Large intestine (tissue), 3 donors: ENCODE measurements around the gene PROX1. TPM values are rescaled to one million over a fixed set of nuclear protein-coding genes. Genes with fewer than 3 reads are reported as not detected.

ENCODE experiments used
- DNase-seq, 2 donors: peaks; one replicate each; pipeline versions ENCODE4 v3.0.0 to v3.0.0-alpha.2; 2013
- H3K27ac ChIP-seq: one replicate; pipeline ENCODE4 v1.5.1; 2013; ENCODE audit warnings: low read length
- H3K27me3 ChIP-seq: 2 replicates; pipeline ENCODE4 v1.6.1; 2013; ENCODE audit warnings: low read length; ENCODE audit not compliant: control insufficient read depth, insufficient read depth
- H3K36me3 ChIP-seq: 2 replicates; pipeline ENCODE4 v1.6.1; 2013; ENCODE audit warnings: low read length; ENCODE audit not compliant: control insufficient read depth, insufficient read depth
- H3K4me1 ChIP-seq: one replicate; pipeline ENCODE4 v1.6.1; 2013; ENCODE audit warnings: low read length; ENCODE audit not compliant: control insufficient read depth, insufficient read depth
- H3K4me3 ChIP-seq: one replicate; pipeline ENCODE4 v1.5.1; 2013; ENCODE audit warnings: low read length
- H3K9me3 ChIP-seq: one replicate; pipeline ENCODE4 v1.6.1; 2013; ENCODE audit warnings: mild to moderate bottlenecking, low read depth, low read length, moderate library complexity; ENCODE audit not compliant: control insufficient read depth
- WGBS: methylation state at CpG from one replicate; pipeline ENCODE4 v1.1.5; 2013; ENCODE audit warnings: low lambda C conversion rate; ENCODE audit not compliant: insufficient coverage; 5-methylcytosine and 5-hydroxymethylcytosine counted together
- polyA plus RNA-seq: library from polyadenylated mRNA; unstranded; fragments of 120-200 nt; gene quantifications from one replicate; pipeline ENCODE4 v1.2.1, GENCODE V29; 2013

PROX1 gene
- polyA plus RNA-seq, 1 donor: 7.8 TPM

- Histone ChIP-seq H3K4me3 (no peak overlapping the region), H3K4me1 (no peaks in the 10 kb centered on the region), H3K27ac (no peak overlapping the region), H3K27me3 (no peaks in the 10 kb centered on the region), H3K9me3 (no peaks in the 10 kb centered on the region), H3K36me3 (no peaks in the 10 kb centered on the region)
- DNase-seq: no peak
- WGBS: 89% methylated on average over 8 of the region's 14 CpGs
Measured at GRCh38 chr1:214009423-214010196, 21.8 kb downstream of the PROX1 start.

- no peak for DNase-seq
- WGBS: no CpG with 5 or more reads among the region's 1 CpG
- H3K4me3 ChIP-seq: no peak overlapping the region
- H3K9me3 ChIP-seq: no peaks in the 10 kb centered on the region
- no peaks in the 10 kb centered on the region for H3K27me3 ChIP-seq
- no peaks in the 10 kb centered on the region for H3K4me1 ChIP-seq
- H3K36me3 ChIP-seq: no peaks in the 10 kb centered on the region
- H3K27ac ChIP-seq: no peak overlapping the region
Measured at GRCh38 chr1:214010197-214010573, 22.4 kb downstream of the PROX1 start.

DNA sequence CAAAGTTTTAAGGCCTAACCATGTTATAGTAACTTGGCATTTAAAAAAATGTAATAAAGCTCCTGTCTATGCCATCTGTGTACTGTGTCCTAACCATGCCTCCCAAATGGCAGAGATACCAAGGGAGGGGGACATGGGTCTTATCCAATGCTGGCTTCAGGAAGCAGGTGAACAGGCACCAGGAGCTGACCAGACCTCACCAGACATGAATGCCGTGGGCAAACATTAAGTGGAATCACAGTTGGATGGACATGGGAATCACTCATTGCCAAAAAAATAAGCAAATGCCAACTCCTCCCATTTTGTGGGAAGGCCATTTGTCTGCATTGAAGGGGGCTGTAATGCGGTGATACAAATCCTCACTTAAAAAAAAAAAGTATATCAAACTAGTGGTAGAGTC is 22.9 kb downstream of the PROX1 start:
- no CpG with 5 or more reads among the region's 2 CpGs for WGBS
- H3K27ac ChIP-seq: no peak overlapping the region
- no peak overlapping the region for H3K4me3 ChIP-seq

DNA sequence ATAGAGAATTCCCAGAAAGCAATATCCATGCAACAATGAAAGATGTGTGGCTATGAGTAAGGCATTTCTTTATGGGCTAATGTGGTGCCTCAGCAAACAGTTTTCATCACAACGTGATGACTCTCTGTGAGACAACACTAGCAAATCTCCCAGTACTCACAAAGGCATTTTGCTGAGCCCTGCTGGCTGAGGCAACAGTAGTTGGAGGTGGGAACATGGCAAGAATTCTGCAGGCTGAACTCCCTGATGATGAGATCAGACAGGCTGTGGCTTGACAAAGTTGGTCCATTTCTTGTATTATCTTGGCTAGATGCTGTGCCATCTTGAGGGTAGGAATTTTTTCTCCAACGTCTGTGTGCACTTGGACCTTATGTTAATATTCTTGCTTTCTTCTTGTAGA is 24.6 kb downstream of the PROX1 start:
- H3K27ac ChIP-seq: no peak overlapping the region
- DNase-seq: no peak
- no peaks in the 10 kb centered on the region for H3K36me3 ChIP-seq
- H3K9me3 ChIP-seq: no peaks in the 10 kb centered on the region
- H3K4me3 ChIP-seq: no peak overlapping the region
- no peaks in the 10 kb centered on the region for H3K4me1 ChIP-seq
- no peaks in the 10 kb centered on the region for H3K27me3 ChIP-seq
- WGBS: no CpG with 5 or more reads among the region's 2 CpGs

More for the DNA sequence above, 22.9 kb downstream of the PROX1 start:
- no peak for DNase-seq
- H3K9me3 ChIP-seq: no peaks in the 10 kb centered on the region
- H3K36me3 ChIP-seq: no peaks in the 10 kb centered on the region
- no peaks in the 10 kb centered on the region for H3K27me3 ChIP-seq
- H3K4me1 ChIP-seq: no peaks in the 10 kb centered on the region

DNA sequence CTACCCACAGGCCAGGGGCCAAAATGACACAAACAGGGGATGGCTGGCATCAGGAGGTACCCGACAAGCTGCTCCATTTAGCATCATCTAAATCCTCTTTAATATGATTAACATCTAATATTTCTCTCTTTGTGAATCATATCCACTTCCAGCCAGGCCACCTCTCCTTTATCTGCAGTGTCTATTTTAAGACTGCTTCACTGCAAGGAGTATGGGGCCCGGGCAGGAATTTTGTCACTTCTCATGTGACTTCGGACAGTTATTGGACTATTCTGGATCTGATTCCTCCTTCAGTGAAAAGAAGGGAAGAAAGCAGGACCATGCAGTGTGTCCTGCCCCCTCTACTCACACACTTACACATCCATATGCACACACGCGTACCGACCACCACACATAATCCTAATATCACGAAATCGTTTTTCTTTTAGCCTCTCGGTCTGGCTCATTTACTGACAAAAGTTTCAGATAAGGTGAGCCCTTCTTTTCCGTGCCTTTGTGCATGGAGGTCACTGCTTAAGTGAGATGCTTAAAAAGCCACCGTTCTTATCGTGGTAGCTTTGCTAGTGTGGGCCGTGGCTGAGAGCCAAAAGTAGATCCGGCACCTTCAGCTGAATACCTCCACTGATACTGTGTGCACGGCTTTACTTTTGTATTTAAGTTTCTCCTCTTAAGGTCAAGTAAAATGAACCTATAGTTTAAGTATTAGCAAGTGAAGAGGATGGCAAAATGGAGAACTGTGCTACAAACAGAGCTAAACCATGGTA is 26.0 kb downstream of the PROX1 start:
- Histone ChIP-seq H3K9me3 (no peaks in the 10 kb centered on the region), H3K4me3 (no peak overlapping the region), H3K4me1 (no peaks in the 10 kb centered on the region), H3K27me3 (no peaks in the 10 kb centered on the region), H3K36me3 (no peaks in the 10 kb centered on the region), H3K27ac (no peak overlapping the region)
- 100% methylated on average over 1 of the region's 15 CpGs for WGBS
- DNase-seq: no peak

GRCh38 chr1:214014730-214015129 is 27.0 kb downstream of the PROX1 start:
- H3K9me3 ChIP-seq: no peaks in the 10 kb centered on the region
- H3K4me3 ChIP-seq: no peak overlapping the region
- no peak for DNase-seq
- H3K27me3 ChIP-seq: no peaks in the 10 kb centered on the region
- 100% methylated on average over 1 of the region's 4 CpGs for WGBS
- no peak overlapping the region for H3K27ac ChIP-seq
- no peaks in the 10 kb centered on the region for H3K4me1 ChIP-seq
- H3K36me3 ChIP-seq: no peaks in the 10 kb centered on the region

GRCh38 chr1:214017191-214017982 is 29.6 kb downstream of the PROX1 start:
- WGBS: no CpG with 5 or more reads among the region's 11 CpGs
- H3K4me3 ChIP-seq: no peak overlapping the region
- no peaks in the 10 kb centered on the region for H3K27me3 ChIP-seq

GRCh38 chr1:214018386-214019268 is 30.9 kb downstream of the PROX1 start:
- Histone ChIP-seq H3K27me3 (no peaks in the 10 kb centered on the region), H3K4me1 (no peaks in the 10 kb centered on the region), H3K36me3 (no peaks in the 10 kb centered on the region), H3K27ac (no peak overlapping the region), H3K4me3 (no peak overlapping the region), H3K9me3 (no peaks in the 10 kb centered on the region)
- DNase-seq: peak in 1 of 2 donors; percentile 21
- WGBS: 72% methylated on average over 6 of the region's 8 CpGs

More at GRCh38 chr1:214017191-214017982, 29.6 kb downstream of the PROX1 start:
- Histone ChIP-seq H3K4me1 (no peaks in the 10 kb centered on the region), H3K27ac (no peak overlapping the region), H3K9me3 (no peaks in the 10 kb centered on the region), H3K36me3 (no peaks in the 10 kb centered on the region)
- DNase-seq: no peak

DNA sequence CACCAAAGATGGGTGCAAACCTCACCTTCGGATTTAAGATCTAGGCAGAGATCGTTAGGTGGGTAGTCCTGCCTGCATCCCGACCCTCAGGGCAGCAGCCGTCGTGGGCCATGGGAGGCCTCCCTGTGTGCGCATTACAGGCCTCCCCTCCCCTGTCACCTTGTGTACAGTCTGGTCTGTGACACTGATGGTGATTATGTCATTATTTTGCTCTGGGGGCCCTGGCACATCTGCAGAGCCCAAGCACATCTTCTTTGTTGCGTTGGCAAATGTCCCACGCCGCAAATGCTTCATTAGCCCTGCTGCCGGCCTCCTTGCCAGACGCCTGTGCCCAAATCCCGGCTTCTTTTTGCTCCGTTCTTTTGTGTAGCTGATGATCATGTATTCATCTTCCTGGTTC is 31.7 kb downstream of the PROX1 start:
- Histone ChIP-seq H3K4me3 (no peak overlapping the region), H3K27ac (no peak overlapping the region), H3K4me1 (no peaks in the 10 kb centered on the region), H3K9me3 (no peaks in the 10 kb centered on the region), H3K36me3 (no peaks in the 10 kb centered on the region), H3K27me3 (no peaks in the 10 kb centered on the region)
- WGBS: 93% methylated on average over 5 of the region's 13 CpGs
- DNase-seq: no peak
